ENCODE measurements around the gene AGAP9.
A peak's percentile ranks its signal among the peaks of the same experiment; 100 is the strongest.
"Not testable (repeated sequence)": the region's sequence is repeated elsewhere in the genome, so short reads cannot be mapped to it uniquely, and the experiment has no call there.

Gene AGAP9

GRCh38 chr10:47553214-47553859, 29.9 kb upstream of the AGAP9 start:
- H3K4me3 ChIP-seq (ENCODE audit: low read depth, low read length), result peak overlapping the region; percentile 82
- DNase-seq, result peak; percentile 93
- H3K36me3 ChIP-seq; H3K9me3 ChIP-seq (ENCODE audit: severe bottlenecking); H3K27me3 ChIP-seq (ENCODE audit: insufficient read depth, low read depth, severe bottlenecking): not testable (repeated sequence)
- H3K27ac ChIP-seq, result peak overlapping the region; percentile 85

GRCh38 chr10:47552719-47553118, 29.3 kb upstream of the AGAP9 start:
- Histone ChIP-seq H3K27ac (peak overlapping the region; percentile 85), H3K4me3 (ENCODE audit: low read depth, low read length) (peak overlapping the region; percentile 82)
- not testable (repeated sequence) for H3K27me3 ChIP-seq (ENCODE audit: insufficient read depth, low read depth, severe bottlenecking); H3K36me3 ChIP-seq; H3K9me3 ChIP-seq (ENCODE audit: severe bottlenecking)
- peak; percentile 42 for DNase-seq

- not testable (repeated sequence) for H3K9me3 ChIP-seq (ENCODE audit: severe bottlenecking); H3K4me3 ChIP-seq (ENCODE audit: low read depth, low read length); H3K27me3 ChIP-seq (ENCODE audit: insufficient read depth, low read depth, severe bottlenecking); H3K36me3 ChIP-seq; DNase-seq; H3K27ac ChIP-seq
Measured at GRCh38 chr10:47547286-47547685, 23.8 kb upstream of the AGAP9 start.

- H3K9me3 ChIP-seq (ENCODE audit: severe bottlenecking); DNase-seq; H3K27ac ChIP-seq; H3K4me3 ChIP-seq (ENCODE audit: low read depth, low read length); H3K27me3 ChIP-seq (ENCODE audit: insufficient read depth, low read depth, severe bottlenecking); H3K36me3 ChIP-seq: not testable (repeated sequence)
Measured at GRCh38 chr10:47536430-47536829, 13.0 kb upstream of the AGAP9 start.

- H3K27ac ChIP-seq; H3K27me3 ChIP-seq (ENCODE audit: insufficient read depth, low read depth, severe bottlenecking); H3K4me3 ChIP-seq (ENCODE audit: low read depth, low read length); H3K9me3 ChIP-seq (ENCODE audit: severe bottlenecking); H3K36me3 ChIP-seq; DNase-seq: not testable (repeated sequence)
Measured at GRCh38 chr10:47502313-47502712, 21.1 kb downstream of the AGAP9 start.

GRCh38 chr10:47494226-47494625, 29.2 kb downstream of the AGAP9 start:
- H3K36me3 ChIP-seq; H3K27me3 ChIP-seq (ENCODE audit: insufficient read depth, low read depth, severe bottlenecking); H3K27ac ChIP-seq; DNase-seq; H3K9me3 ChIP-seq (ENCODE audit: severe bottlenecking); H3K4me3 ChIP-seq (ENCODE audit: low read depth, low read length): not testable (repeated sequence)

GRCh38 chr10:47491600-47491999, 31.8 kb downstream of the AGAP9 start, which contains the start of gene FAM25G:
FAM25G (minus strand) TSS chr10:47491700; CDS start chr10:47491674, 26 bp downstream.
- DNase-seq; H3K9me3 ChIP-seq (ENCODE audit: severe bottlenecking); H3K27ac ChIP-seq; H3K36me3 ChIP-seq; H3K4me3 ChIP-seq (ENCODE audit: low read depth, low read length); H3K27me3 ChIP-seq (ENCODE audit: insufficient read depth, low read depth, severe bottlenecking): not testable (repeated sequence)

GRCh38 chr10:47489630-47490029, 33.8 kb downstream of the AGAP9 start:
- H3K4me3 ChIP-seq (ENCODE audit: low read depth, low read length); H3K27ac ChIP-seq; H3K9me3 ChIP-seq (ENCODE audit: severe bottlenecking); H3K36me3 ChIP-seq; H3K27me3 ChIP-seq (ENCODE audit: insufficient read depth, low read depth, severe bottlenecking); DNase-seq: not testable (repeated sequence)

GRCh38 chr10:47485943-47486342, 37.5 kb downstream of the AGAP9 start:
- H3K27me3 ChIP-seq (ENCODE audit: insufficient read depth, low read depth, severe bottlenecking); H3K9me3 ChIP-seq (ENCODE audit: severe bottlenecking); DNase-seq; H3K4me3 ChIP-seq (ENCODE audit: low read depth, low read length); H3K27ac ChIP-seq; H3K36me3 ChIP-seq: not testable (repeated sequence)

- not testable (repeated sequence) for H3K27ac ChIP-seq; H3K27me3 ChIP-seq (ENCODE audit: insufficient read depth, low read depth, severe bottlenecking); DNase-seq; H3K9me3 ChIP-seq (ENCODE audit: severe bottlenecking); H3K36me3 ChIP-seq; H3K4me3 ChIP-seq (ENCODE audit: low read depth, low read length)
Measured at GRCh38 chr10:47484786-47485185, 38.7 kb downstream of the AGAP9 start.

GRCh38 chr10:47483923-47484322, 39.5 kb downstream of the AGAP9 start, which contains the start of gene ANXA8:
ANXA8 (minus strand) TSS chr10:47484115; CDS start chr10:47483933, 182 bp downstream.
- H3K36me3 ChIP-seq; H3K27me3 ChIP-seq (ENCODE audit: insufficient read depth, low read depth, severe bottlenecking); H3K4me3 ChIP-seq (ENCODE audit: low read depth, low read length); H3K9me3 ChIP-seq (ENCODE audit: severe bottlenecking); DNase-seq; H3K27ac ChIP-seq: not testable (repeated sequence)

- H3K27me3 ChIP-seq (ENCODE audit: insufficient read depth, low read depth, severe bottlenecking); H3K9me3 ChIP-seq (ENCODE audit: severe bottlenecking); H3K36me3 ChIP-seq; DNase-seq; H3K4me3 ChIP-seq (ENCODE audit: low read depth, low read length); H3K27ac ChIP-seq: not testable (repeated sequence)
Measured at GRCh38 chr10:47482367-47482766, 41.1 kb downstream of the AGAP9 start.

- H3K36me3 ChIP-seq; H3K27ac ChIP-seq; H3K9me3 ChIP-seq (ENCODE audit: severe bottlenecking); H3K27me3 ChIP-seq (ENCODE audit: insufficient read depth, low read depth, severe bottlenecking); DNase-seq; H3K4me3 ChIP-seq (ENCODE audit: low read depth, low read length): not testable (repeated sequence)
Measured at GRCh38 chr10:47481768-47482181, 41.7 kb downstream of the AGAP9 start.

GRCh38 chr10:47481182-47481766, 42.2 kb downstream of the AGAP9 start:
- not testable (repeated sequence) for H3K27me3 ChIP-seq (ENCODE audit: insufficient read depth, low read depth, severe bottlenecking); DNase-seq; H3K9me3 ChIP-seq (ENCODE audit: severe bottlenecking); H3K27ac ChIP-seq; H3K4me3 ChIP-seq (ENCODE audit: low read depth, low read length); H3K36me3 ChIP-seq

- H3K9me3 ChIP-seq (ENCODE audit: severe bottlenecking); H3K27me3 ChIP-seq (ENCODE audit: insufficient read depth, low read depth, severe bottlenecking); H3K27ac ChIP-seq; DNase-seq; H3K4me3 ChIP-seq (ENCODE audit: low read depth, low read length); H3K36me3 ChIP-seq: not testable (repeated sequence)
Measured at GRCh38 chr10:47480133-47480532, 43.3 kb downstream of the AGAP9 start.

Measured in WERI-Rb-1 (cell line).